ENCODE data around the gene LY6G5C. TPM values are rescaled to one million over a fixed set of nuclear protein-coding genes. Genes with fewer than 3 reads are reported as not detected.

Gene LY6G5C
- total RNA-seq, 1 donor from 2014 or later: 13.8 TPM

- TF ChIP-seq, protein P1, sequence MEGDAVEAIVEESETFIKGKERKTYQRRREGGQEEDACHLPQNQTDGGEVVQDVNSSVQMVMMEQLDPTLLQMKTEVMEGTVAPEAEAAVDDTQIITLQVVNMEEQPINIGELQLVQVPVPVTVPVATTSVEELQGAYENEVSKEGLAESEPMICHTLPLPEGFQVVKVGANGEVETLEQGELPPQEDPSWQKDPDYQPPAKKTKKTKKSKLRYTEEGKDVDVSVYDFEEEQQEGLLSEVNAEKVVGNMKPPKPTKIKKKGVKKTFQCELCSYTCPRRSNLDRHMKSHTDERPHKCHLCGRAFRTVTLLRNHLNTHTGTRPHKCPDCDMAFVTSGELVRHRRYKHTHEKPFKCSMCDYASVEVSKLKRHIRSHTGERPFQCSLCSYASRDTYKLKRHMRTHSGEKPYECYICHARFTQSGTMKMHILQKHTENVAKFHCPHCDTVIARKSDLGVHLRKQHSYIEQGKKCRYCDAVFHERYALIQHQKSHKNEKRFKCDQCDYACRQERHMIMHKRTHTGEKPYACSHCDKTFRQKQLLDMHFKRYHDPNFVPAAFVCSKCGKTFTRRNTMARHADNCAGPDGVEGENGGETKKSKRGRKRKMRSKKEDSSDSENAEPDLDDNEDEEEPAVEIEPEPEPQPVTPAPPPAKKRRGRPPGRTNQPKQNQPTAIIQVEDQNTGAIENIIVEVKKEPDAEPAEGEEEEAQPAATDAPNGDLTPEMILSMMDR (IDR thresholded peaks at IDR 0.05; ENCODE audit: partially characterized antibody, unreplicated experiment): no peak
- Mint-ChIP-seq H3K27me3 (ENCODE audit: unreplicated experiment) (peaks cover 11% of the 10 kb centered on the region), H3K36me3 (ENCODE audit: unreplicated experiment) (no peaks in the 10 kb centered on the region), H3K4me3 (ENCODE audit: unreplicated experiment) (no peak overlapping the region), H3K4me1 (ENCODE audit: low read depth, unreplicated experiment) (no peaks in the 10 kb centered on the region), H3K9me3 (ENCODE audit: unreplicated experiment) (peaks cover 4% of the 10 kb centered on the region), H3K27ac (ENCODE audit: unreplicated experiment) (no peak overlapping the region)
- no peak for DNase-seq
These were observed 41.4 kb downstream of the LY6G5C start for GRCh38 chr6:31639449-31639861.

DNA sequence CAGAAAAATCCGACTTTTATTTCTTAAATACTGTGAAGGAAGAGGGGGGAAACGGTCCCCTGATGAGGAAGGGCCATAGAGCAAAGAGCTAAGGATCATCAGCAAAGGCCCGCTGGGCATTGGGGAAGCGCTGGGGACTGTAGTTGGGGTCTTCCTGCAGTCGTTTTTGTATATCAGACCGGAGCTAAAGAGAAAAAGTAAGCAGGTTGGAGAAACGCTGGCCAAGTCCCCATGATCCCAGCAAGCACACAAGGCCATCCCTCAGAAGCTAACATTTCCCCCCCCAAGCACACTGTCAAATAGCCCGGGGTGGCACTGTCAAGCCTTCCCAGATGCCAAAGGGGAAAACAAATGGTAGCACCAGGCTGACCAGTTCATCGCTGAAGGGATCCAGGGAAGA, 41.8 kb downstream of the LY6G5C start:
- DNase-seq: no peak
- no peaks in the 10 kb centered on the region for H3K36me3 Mint-ChIP-seq (ENCODE audit: unreplicated experiment)
- peaks cover 4% of the 10 kb centered on the region for H3K9me3 Mint-ChIP-seq (ENCODE audit: unreplicated experiment)
- no peaks in the 10 kb centered on the region for H3K4me1 Mint-ChIP-seq (ENCODE audit: low read depth, unreplicated experiment)
- peaks cover 11% of the 10 kb centered on the region for H3K27me3 Mint-ChIP-seq (ENCODE audit: unreplicated experiment)
- H3K4me3 Mint-ChIP-seq (ENCODE audit: unreplicated experiment): no peak overlapping the region
- peak overlapping the region; percentile 25 for H3K27ac Mint-ChIP-seq (ENCODE audit: unreplicated experiment)
- TF ChIP-seq, protein P1 (IDR thresholded peaks at IDR 0.05; ENCODE audit: partially characterized antibody, unreplicated experiment): no peak

DNA sequence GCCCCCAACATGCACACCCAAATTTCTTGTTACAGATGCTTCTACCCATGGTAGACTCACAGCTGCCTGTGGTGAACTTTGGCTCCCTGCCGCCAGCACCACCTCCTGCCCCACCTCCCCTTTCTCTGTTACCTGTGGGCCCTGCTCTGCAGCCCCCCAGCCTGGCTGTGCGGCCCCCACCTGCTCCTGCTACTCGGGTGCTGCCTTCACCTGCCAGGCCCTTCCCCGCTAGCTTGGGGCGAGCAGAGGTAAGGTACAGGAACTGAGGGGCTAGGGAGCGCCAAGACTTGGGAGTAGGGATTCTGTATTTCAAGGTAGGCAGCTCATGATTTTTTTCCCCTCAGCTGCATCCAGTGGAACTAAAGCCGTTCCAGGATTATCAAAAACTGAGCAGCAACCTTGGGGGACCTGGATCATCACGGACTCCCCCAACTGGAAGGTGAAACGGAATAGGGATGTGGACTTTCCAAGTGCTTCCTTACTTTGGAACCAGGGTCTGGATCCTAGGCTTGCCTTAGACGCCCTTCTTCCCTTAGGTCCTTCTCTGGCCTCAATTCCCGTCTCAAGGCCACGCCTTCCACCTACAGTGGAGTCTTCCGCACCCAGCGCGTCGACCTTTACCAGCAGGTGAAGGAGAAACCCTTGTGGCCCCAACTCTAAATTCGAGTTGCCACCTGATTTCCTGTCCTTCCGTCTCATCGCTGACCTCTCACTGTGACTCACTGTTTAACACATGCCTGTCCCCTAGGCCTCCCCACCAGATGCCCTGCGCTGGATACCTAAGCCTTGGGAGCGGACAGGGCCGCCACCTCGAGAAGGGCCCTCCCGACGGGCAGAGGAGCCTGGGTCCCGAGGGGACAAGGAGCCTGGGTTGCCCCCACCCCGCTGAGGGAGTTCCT, 43.9 kb downstream of the LY6G5C start:
- peaks cover 15% of the 10 kb centered on the region for H3K27me3 Mint-ChIP-seq (ENCODE audit: unreplicated experiment)
- no peak overlapping the region for H3K27ac Mint-ChIP-seq (ENCODE audit: unreplicated experiment)
- TF ChIP-seq, protein P1 (IDR thresholded peaks at IDR 0.05; ENCODE audit: partially characterized antibody, unreplicated experiment): no peak
- H3K4me1 Mint-ChIP-seq (ENCODE audit: low read depth, unreplicated experiment): no peaks in the 10 kb centered on the region
- H3K9me3 Mint-ChIP-seq (ENCODE audit: unreplicated experiment): peaks cover 4% of the 10 kb centered on the region
- peak overlapping the region; percentile 49 for H3K4me3 Mint-ChIP-seq (ENCODE audit: unreplicated experiment)
- no peaks in the 10 kb centered on the region for H3K36me3 Mint-ChIP-seq (ENCODE audit: unreplicated experiment)
- no peak for DNase-seq

DNA sequence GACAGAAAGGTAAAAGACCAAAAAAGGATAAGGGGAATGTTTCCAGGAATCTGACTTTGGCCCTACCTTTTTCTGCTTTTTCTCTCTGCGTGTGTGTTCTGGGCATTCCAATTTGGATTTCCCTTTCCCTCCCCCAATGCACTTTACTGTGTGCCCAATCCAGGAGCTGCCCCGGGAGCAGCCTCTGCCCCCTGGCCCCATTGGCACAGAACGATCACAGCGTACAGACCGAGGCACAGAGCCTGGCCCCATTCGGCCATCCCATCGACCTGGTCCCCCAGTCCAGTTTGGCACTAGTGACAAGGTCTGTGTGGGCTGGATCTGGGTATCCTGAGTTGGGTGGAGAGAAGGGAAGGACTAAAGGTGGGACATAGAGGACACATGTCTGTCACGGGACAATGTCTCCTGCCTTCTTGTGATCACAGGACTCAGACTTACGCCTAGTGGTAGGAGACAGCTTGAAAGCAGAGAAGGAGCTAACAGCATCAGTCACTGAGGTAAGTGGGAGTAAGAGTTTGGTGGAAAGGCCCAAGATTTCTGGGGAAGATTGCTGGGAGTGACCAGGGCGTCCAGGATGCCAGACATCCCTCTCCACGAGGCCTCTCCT, 45.8 kb downstream of the LY6G5C start:
- H3K4me3 Mint-ChIP-seq (ENCODE audit: unreplicated experiment): peak overlapping the region; percentile 52

More for the DNA sequence above, 45.8 kb downstream of the LY6G5C start:
- H3K27me3 Mint-ChIP-seq (ENCODE audit: unreplicated experiment): peaks cover 20% of the 10 kb centered on the region
- peaks cover 3% of the 10 kb centered on the region for H3K9me3 Mint-ChIP-seq (ENCODE audit: unreplicated experiment)
- TF ChIP-seq, protein P1 (IDR thresholded peaks at IDR 0.05; ENCODE audit: partially characterized antibody, unreplicated experiment): no peak
- H3K36me3 Mint-ChIP-seq (ENCODE audit: unreplicated experiment): peaks cover 6% of the 10 kb centered on the region
- DNase-seq: no peak
- H3K4me1 Mint-ChIP-seq (ENCODE audit: low read depth, unreplicated experiment): no peaks in the 10 kb centered on the region
- H3K27ac Mint-ChIP-seq (ENCODE audit: unreplicated experiment): no peak overlapping the region

All from glutamatergic neuron (in vitro differentiated cells).